Activated T-cell treated with anti-CD3 and anti-CD28 coated beads for 4 hours (primary cell): Measurements from ENCODE around the gene PPP3R2.
"Not testable (repeated sequence)": the region's sequence is repeated elsewhere in the genome, so short reads cannot be mapped to it uniquely, and the experiment has no call there.

Source experiments
- DNase-seq: peaks from one replicate; pipeline ENCODE4 v3.0.0-alpha.2; 2020

Gene PPP3R2

GRCh38 chr9:101587332-101588043 is 7.3 kb downstream of the PPP3R2 start:
- no peak for DNase-seq

- no peak for DNase-seq
Measured at GRCh38 chr9:101586651-101587050, 8.1 kb downstream of the PPP3R2 start.

- DNase-seq = no peak
Measured at GRCh38 chr9:101585740-101586139, 9.0 kb downstream of the PPP3R2 start.

GRCh38 chr9:101582553-101582952 is 12.2 kb downstream of the PPP3R2 start:
- DNase-seq = no peak

- DNase-seq = no peak
Measured at GRCh38 chr9:101579711-101580545, 14.8 kb downstream of the PPP3R2 start.

- DNase-seq = no peak
Measured at GRCh38 chr9:101578378-101578777, 16.4 kb downstream of the PPP3R2 start.

GRCh38 chr9:101574731-101575333 is 19.9 kb downstream of the PPP3R2 start:
- DNase-seq = no peak

- no peak for DNase-seq
Measured at GRCh38 chr9:101572316-101572715, 22.5 kb downstream of the PPP3R2 start.

GRCh38 chr9:101571114-101571513 is 23.7 kb downstream of the PPP3R2 start:
- no peak for DNase-seq

GRCh38 chr9:101569741-101570501 is 24.8 kb downstream of the PPP3R2 start:
- DNase-seq = no peak

- DNase-seq = no peak
Measured at GRCh38 chr9:101567725-101568350, 26.9 kb downstream of the PPP3R2 start.

GRCh38 chr9:101566904-101567724 is 27.7 kb downstream of the PPP3R2 start:
- DNase-seq = no peak

- DNase-seq = no peak
Measured at GRCh38 chr9:101564252-101564651, 30.5 kb downstream of the PPP3R2 start.

- no peak for DNase-seq
Measured at GRCh38 chr9:101562966-101563365, 31.8 kb downstream of the PPP3R2 start.

GRCh38 chr9:101561740-101562139 is 33.0 kb downstream of the PPP3R2 start:
- no peak for DNase-seq

- not testable (repeated sequence) for DNase-seq
Measured at GRCh38 chr9:101549472-101550098, 45.2 kb downstream of the PPP3R2 start.

- DNase-seq = no peak
Measured at GRCh38 chr9:101543098-101543735, 51.6 kb downstream of the PPP3R2 start.
